PC-3 (cell line): ENCODE results near the gene HSF4.

Source experiments
- EZH2 ChIP-seq: fragments of 300-600 bp; sonication (generic); IDR thresholded peaks from one replicate; pipeline ENCODE4 v1.6.1; 2017; ENCODE audit warnings: antibody characterized with exemption, mild to moderate bottlenecking, low read length; ENCODE audit not compliant: unreplicated experiment
- TF ChIP-seq, protein P1 (sequence below): fragments of 300-600 bp; sonication (generic); conservative IDR thresholded peaks from 2 replicates; pipeline ENCODE4 v1.5.1; 2017; ENCODE audit warnings: antibody characterized with exemption, low read depth, mild to moderate bottlenecking, low read length

DNA sequence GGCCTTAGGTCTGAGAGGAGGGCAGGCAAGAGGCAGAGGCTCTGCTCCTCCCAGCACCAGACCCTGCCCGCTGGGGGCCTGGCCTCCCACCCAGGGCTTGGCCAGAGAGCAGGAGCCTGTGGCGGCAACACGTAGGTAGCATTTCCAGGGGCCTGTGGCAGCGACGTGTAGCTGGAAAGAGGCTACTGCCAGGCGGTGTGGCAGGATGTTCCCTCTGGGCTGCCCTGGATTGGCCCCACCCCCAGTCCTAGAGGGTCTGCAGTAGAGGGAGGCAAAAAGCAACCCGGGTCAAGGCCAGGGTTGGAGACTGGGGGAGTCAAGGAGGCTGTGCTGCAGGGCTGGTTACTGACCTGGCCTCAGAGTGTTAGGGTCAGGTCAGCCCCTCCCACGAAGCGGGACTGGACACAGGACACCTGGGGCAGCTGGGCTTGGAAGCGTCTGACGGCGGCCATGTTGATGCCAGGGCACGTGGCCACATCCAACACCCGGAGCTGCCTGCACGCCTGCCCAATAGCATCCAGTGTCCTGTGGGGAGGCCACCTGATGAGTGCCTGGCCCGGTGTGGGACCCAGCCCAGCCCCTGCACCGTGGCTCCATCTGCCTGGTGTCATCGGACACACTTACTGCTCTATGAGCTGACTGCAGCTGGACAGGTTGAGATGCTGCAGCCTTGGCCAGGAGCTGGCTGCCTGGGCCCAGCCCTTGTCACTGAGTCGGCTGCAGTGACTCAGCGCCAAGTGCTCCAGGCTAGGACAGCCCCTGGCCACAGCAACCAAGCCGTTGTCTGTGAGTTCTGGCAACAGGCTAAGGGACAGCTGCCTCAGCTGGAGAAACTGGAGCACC lies 42.9 kb downstream of the HSF4 start:
- TF ChIP-seq, protein P1, sequence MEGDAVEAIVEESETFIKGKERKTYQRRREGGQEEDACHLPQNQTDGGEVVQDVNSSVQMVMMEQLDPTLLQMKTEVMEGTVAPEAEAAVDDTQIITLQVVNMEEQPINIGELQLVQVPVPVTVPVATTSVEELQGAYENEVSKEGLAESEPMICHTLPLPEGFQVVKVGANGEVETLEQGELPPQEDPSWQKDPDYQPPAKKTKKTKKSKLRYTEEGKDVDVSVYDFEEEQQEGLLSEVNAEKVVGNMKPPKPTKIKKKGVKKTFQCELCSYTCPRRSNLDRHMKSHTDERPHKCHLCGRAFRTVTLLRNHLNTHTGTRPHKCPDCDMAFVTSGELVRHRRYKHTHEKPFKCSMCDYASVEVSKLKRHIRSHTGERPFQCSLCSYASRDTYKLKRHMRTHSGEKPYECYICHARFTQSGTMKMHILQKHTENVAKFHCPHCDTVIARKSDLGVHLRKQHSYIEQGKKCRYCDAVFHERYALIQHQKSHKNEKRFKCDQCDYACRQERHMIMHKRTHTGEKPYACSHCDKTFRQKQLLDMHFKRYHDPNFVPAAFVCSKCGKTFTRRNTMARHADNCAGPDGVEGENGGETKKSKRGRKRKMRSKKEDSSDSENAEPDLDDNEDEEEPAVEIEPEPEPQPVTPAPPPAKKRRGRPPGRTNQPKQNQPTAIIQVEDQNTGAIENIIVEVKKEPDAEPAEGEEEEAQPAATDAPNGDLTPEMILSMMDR, result no peak
- no peak for TF ChIP-seq EZH2
